ENCODE results near the gene BASP1. TPM values are rescaled to one million over a fixed set of nuclear protein-coding genes. Genes with fewer than 3 reads are reported as not detected.

Gene BASP1
- total and polyA plus RNA-seq, 10 of the 15 experiments (the other 5 are each of a cell fraction or from before 2014, with no cell fraction given), result 27.3 to 190 (median 102) TPM

- Histone ChIP-seq H3K4me3 (no peak overlapping the region), H3K9ac (ENCODE audit: control insufficient read depth, insufficient read depth, low read length) (no peak overlapping the region), H3K36me3 (ENCODE audit: control insufficient read depth in 2 of 2, insufficient read depth in 2 of 2, low read length in 1 of 2) (no peaks in the 10 kb centered on the region), H3K4me1 (ENCODE audit: control insufficient read depth, insufficient read depth, low read length) (no peaks in the 10 kb centered on the region), H3K79me2 (ENCODE audit: control insufficient read depth, insufficient read depth, low read length) (no peaks in the 10 kb centered on the region), H4K20me1 (ENCODE audit: control insufficient read depth, insufficient read depth) (no peaks in the 10 kb centered on the region), H3K9me3 (replicated peaks; ENCODE audit: control insufficient read depth, insufficient read depth, low read length) (no peaks in the 10 kb centered on the region), H3K27me3 (replicated peaks in 1 of 2; ENCODE audit: control insufficient read depth in 2 of 2, insufficient read depth in 2 of 2, low read length in 1 of 2) (no peaks in the 10 kb centered on the region), H2AFZ (ENCODE audit: control insufficient read depth, low read depth, low read length) (no peak overlapping the region), H3K4me2 (ENCODE audit: control insufficient read depth, insufficient read depth) (no peak overlapping the region), H3K27ac (ENCODE audit: control insufficient read depth, insufficient read depth) (no peak overlapping the region)
- FAIRE-seq (no peak), ATAC-seq (no peak), DNase-seq (ENCODE audit: low read depth, low spot score) (no peak)
- in situ Hi-C loops (cut with MboI) (loop anchor here (10.0 kb wide), 1 partner anchor 246 kb away; the partner anchor contains the start of gene MYO10), intact Hi-C loops (cut with micrococcal nuclease; ENCODE audit: unreplicated experiment) (no loop called here)
- 42% methylated on average over 6 of the region's 6 CpGs for WGBS (ENCODE audit: insufficient coverage, insufficient replicate concordance, low lambda C conversion rate, missing lambda C conversion rate)
- TF ChIP-seq TCF3 (IDR thresholded peaks at IDR 0.05; ENCODE audit: borderline replicate concordance, insufficient read depth, low read depth, low read length) (no peak), HSF1 (IDR thresholded peaks at IDR 0.05; ENCODE audit: low read depth, low read length) (no peak), SMC3 (IDR thresholded peaks at IDR 0.05; ENCODE audit: borderline replicate concordance, low read length) (no peak), SUPT20H (IDR thresholded peaks at IDR 0.05; ENCODE audit: borderline replicate concordance, control insufficient read depth, low read depth, low read length) (no peak), BHLHE40 (IDR thresholded peaks at IDR 0.05; ENCODE audit: borderline replicate concordance in 1 of 2, low read depth in 2 of 2, low read length in 1 of 2) (no peak), SMAD1 (IDR thresholded peaks at IDR 0.05; ENCODE audit: low read depth, partially characterized antibody) (no peak), MXI1 (IDR thresholded peaks at IDR 0.05; ENCODE audit: low read depth, low read length) (no peak), ZNF24 (IDR thresholded peaks at IDR 0.05) (no peak), YBX1 (IDR thresholded peaks at IDR 0.05) (no peak), BACH1 (IDR thresholded peaks at IDR 0.05; ENCODE audit: borderline replicate concordance) (no peak), TBL1XR1 (IDR thresholded peaks at IDR 0.05; ENCODE audit: low read depth, low read length) (no peak), KAT2A (conservative IDR thresholded peaks at IDR 0.05; ENCODE audit: control insufficient read depth, low read depth, low read length) (no peak), SUZ12 (IDR thresholded peaks at IDR 0.05; ENCODE audit: unreplicated experiment) (no peak), CREM (IDR thresholded peaks at IDR 0.05; ENCODE audit: low read depth) (no peak)
- TF ChIP-seq, protein P1, sequence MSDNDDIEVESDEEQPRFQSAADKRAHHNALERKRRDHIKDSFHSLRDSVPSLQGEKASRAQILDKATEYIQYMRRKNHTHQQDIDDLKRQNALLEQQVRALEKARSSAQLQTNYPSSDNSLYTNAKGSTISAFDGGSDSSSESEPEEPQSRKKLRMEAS (IDR thresholded peaks at IDR 0.05; ENCODE audit: low read depth, low read length), result no peak
- TF ChIP-seq, protein P2, sequence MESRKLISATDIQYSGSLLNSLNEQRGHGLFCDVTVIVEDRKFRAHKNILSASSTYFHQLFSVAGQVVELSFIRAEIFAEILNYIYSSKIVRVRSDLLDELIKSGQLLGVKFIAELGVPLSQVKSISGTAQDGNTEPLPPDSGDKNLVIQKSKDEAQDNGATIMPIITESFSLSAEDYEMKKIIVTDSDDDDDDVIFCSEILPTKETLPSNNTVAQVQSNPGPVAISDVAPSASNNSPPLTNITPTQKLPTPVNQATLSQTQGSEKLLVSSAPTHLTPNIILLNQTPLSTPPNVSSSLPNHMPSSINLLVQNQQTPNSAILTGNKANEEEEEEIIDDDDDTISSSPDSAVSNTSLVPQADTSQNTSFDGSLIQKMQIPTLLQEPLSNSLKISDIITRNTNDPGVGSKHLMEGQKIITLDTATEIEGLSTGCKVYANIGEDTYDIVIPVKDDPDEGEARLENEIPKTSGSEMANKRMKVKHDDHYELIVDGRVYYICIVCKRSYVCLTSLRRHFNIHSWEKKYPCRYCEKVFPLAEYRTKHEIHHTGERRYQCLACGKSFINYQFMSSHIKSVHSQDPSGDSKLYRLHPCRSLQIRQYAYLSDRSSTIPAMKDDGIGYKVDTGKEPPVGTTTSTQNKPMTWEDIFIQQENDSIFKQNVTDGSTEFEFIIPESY (IDR thresholded peaks at IDR 0.05), result no peak
- SMC1A ChIA-PET (ENCODE audit: uncharacterized antibody, unreplicated experiment), result interaction anchor here (0.5 kb wide), 1 partner anchor 189 kb away, joined by 3 read pairs; no protein-coding TSS in a partner anchor
- CTCF ChIA-PET, result interaction anchor here (2.8 kb wide), 1 partner anchor 9 kb away, joined by 12 read pairs; no protein-coding TSS in a partner anchor
- BruUV-seq (replicated peaks), result no TSS peak
- POLR2A ChIA-PET, result no interaction called here
- RAD21 ChIA-PET (ENCODE audit: unreplicated experiment), result no interaction called here
Observed at GRCh38 chr5:17180330-17180843, 37.0 kb upstream of the BASP1 start.
